Activated naive CD4-positive, alpha-beta T cell treated with anti-CD3 and anti-CD28 coated beads for 36 hours (primary cell): ENCODE measurements around the gene TCOF1. TPM values are rescaled to one million over a fixed set of nuclear protein-coding genes. Genes with fewer than 3 reads are reported as not detected.

Experiments
- CTCF ChIA-PET: fragments of 350-600 bp; sonication (Branson Sonifier 250); formaldehyde crosslinking; loops from one replicate; lab custom pipeline; 2021; ENCODE audit warnings: antibody characterized with exemption; lab: Charles Lee
- DNase-seq: peaks from one replicate; pipeline ENCODE4 v3.0.0-alpha.2; 2020
- H3K27ac Mint-ChIP-seq: one replicate; pipeline ENCODE4 v1.8.0; 2021; ENCODE audit warnings: mild to moderate bottlenecking, mixed read lengths
- H3K27me3 Mint-ChIP-seq: one replicate; pipeline ENCODE4 v1.8.0; 2021; ENCODE audit warnings: low read depth, mixed read lengths
- H3K36me3 Mint-ChIP-seq: one replicate; pipeline ENCODE4 v1.8.0; 2021; ENCODE audit warnings: low read depth, mixed read lengths
- H3K4me1 Mint-ChIP-seq: one replicate; pipeline ENCODE4 v1.8.0; 2021; ENCODE audit warnings: low read depth, mixed read lengths
- H3K4me3 Mint-ChIP-seq: one replicate; pipeline ENCODE4 v1.8.0; 2021; ENCODE audit warnings: mild to moderate bottlenecking, moderate library complexity, mixed read lengths
- H3K9me3 Mint-ChIP-seq: one replicate; pipeline ENCODE4 v1.8.0; 2021; ENCODE audit warnings: mixed read lengths
- intact Hi-C: fragments of 100-400 bp; cut with micrococcal nuclease; formaldehyde crosslinking; loops from one replicate; pipeline ENCODE4 v1.15.1; 2023
- total RNA-seq, 2 experiments: library from RNA; stranded (reverse); gene quantifications; one replicate each; pipeline ENCODE4 v1.2.3, GENCODE V29; 2021

Gene TCOF1
- total RNA-seq: 100 to 1,000 TPM; 114 to 115 TPM

GRCh38 chr5:150357326-150358260 is at the start of gene TCOF1:
TCOF1 (plus strand) TSS chr5:150357697; CDS start chr5:150357747, 50 bp downstream.
- peak; percentile 98 for DNase-seq
- peaks cover 31% of the 10 kb centered on the region for H3K36me3 Mint-ChIP-seq
- CTCF ChIA-PET: no interaction called here
- H3K9me3 Mint-ChIP-seq: no peaks in the 10 kb centered on the region
- H3K27ac Mint-ChIP-seq: peak within 1 kb of the TSS; percentile 82
- intact Hi-C loops: loop anchor here (1.0 to 5.0 kb wide), 8 partner anchors 55 to 855 kb away; partner anchors contain the start of genes CD74, CSNK1A1, HMGXB3 and RBM22
- peaks cover 41% of the 10 kb centered on the region for H3K4me1 Mint-ChIP-seq
- no peaks in the 10 kb centered on the region for H3K27me3 Mint-ChIP-seq
- peak within 1 kb of the TSS; percentile 87 for H3K4me3 Mint-ChIP-seq

- no peaks in the 10 kb centered on the region for H3K4me1 Mint-ChIP-seq
- CTCF ChIA-PET: interaction anchor here (0.7 kb wide), 1 partner anchor 53 kb away, joined by 3 read pairs; no protein-coding TSS in a partner anchor
Measured at GRCh38 chr5:150309101-150309885, 48.2 kb upstream of the TCOF1 start.

GRCh38 chr5:150309886-150310239 is 47.6 kb upstream of the TCOF1 start:
- Mint-ChIP-seq H3K4me1 (no peaks in the 10 kb centered on the region), H3K4me3 (no peak overlapping the region), H3K9me3 (no peaks in the 10 kb centered on the region), H3K27ac (no peak overlapping the region), H3K27me3 (no peaks in the 10 kb centered on the region), H3K36me3 (no peaks in the 10 kb centered on the region)
- intact Hi-C loops: no loop called here
- CTCF ChIA-PET: no interaction called here
- DNase-seq: no peak

More at GRCh38 chr5:150309101-150309885, 48.2 kb upstream of the TCOF1 start:
- no peaks in the 10 kb centered on the region for H3K36me3 Mint-ChIP-seq
- no peak overlapping the region for H3K27ac Mint-ChIP-seq
- no peaks in the 10 kb centered on the region for H3K9me3 Mint-ChIP-seq
- no peak for DNase-seq
- intact Hi-C loops: no loop called here
- no peaks in the 10 kb centered on the region for H3K27me3 Mint-ChIP-seq
- no peak overlapping the region for H3K4me3 Mint-ChIP-seq

GRCh38 chr5:150310246-150310645 is 47.3 kb upstream of the TCOF1 start:
- intact Hi-C loops: no loop called here
- H3K9me3 Mint-ChIP-seq: no peaks in the 10 kb centered on the region
- no peak for DNase-seq
- H3K27ac Mint-ChIP-seq: no peak overlapping the region
- no peaks in the 10 kb centered on the region for H3K36me3 Mint-ChIP-seq
- no peak overlapping the region for H3K4me3 Mint-ChIP-seq
- H3K4me1 Mint-ChIP-seq: no peaks in the 10 kb centered on the region
- no peaks in the 10 kb centered on the region for H3K27me3 Mint-ChIP-seq
- CTCF ChIA-PET: no interaction called here

- no peak for DNase-seq
- no peaks in the 10 kb centered on the region for H3K36me3 Mint-ChIP-seq
- no peaks in the 10 kb centered on the region for H3K9me3 Mint-ChIP-seq
- no peaks in the 10 kb centered on the region for H3K27me3 Mint-ChIP-seq
- CTCF ChIA-PET: interaction anchor here (0.6 kb wide), 1 partner anchor 127 kb away, joined by 3 read pairs; no protein-coding TSS in a partner anchor
- H3K4me3 Mint-ChIP-seq: no peak overlapping the region
- H3K4me1 Mint-ChIP-seq: no peaks in the 10 kb centered on the region
- H3K27ac Mint-ChIP-seq: no peak overlapping the region
- intact Hi-C loops: no loop called here
Measured at GRCh38 chr5:150311015-150311692, 46.3 kb upstream of the TCOF1 start.

- no peaks in the 10 kb centered on the region for H3K36me3 Mint-ChIP-seq
- H3K9me3 Mint-ChIP-seq: no peaks in the 10 kb centered on the region
- H3K4me3 Mint-ChIP-seq: no peak overlapping the region
- no peaks in the 10 kb centered on the region for H3K27me3 Mint-ChIP-seq
- intact Hi-C loops: no loop called here
- no peaks in the 10 kb centered on the region for H3K4me1 Mint-ChIP-seq
- no peak for DNase-seq
- no peak overlapping the region for H3K27ac Mint-ChIP-seq
- CTCF ChIA-PET: interaction anchor here (0.6 kb wide), 1 partner anchor 23 kb away, joined by 3 read pairs; no protein-coding TSS in a partner anchor
Measured at GRCh38 chr5:150312518-150312917, 45.0 kb upstream of the TCOF1 start.

- intact Hi-C loops: no loop called here
- Mint-ChIP-seq H3K36me3 (no peaks in the 10 kb centered on the region), H3K27me3 (no peaks in the 10 kb centered on the region), H3K27ac (no peak overlapping the region), H3K4me3 (no peak overlapping the region), H3K4me1 (no peaks in the 10 kb centered on the region), H3K9me3 (no peaks in the 10 kb centered on the region)
- no peak for DNase-seq
- CTCF ChIA-PET: no interaction called here
Measured at GRCh38 chr5:150313501-150313900, 44.0 kb upstream of the TCOF1 start.

- H3K27ac Mint-ChIP-seq: no peak overlapping the region
- H3K36me3 Mint-ChIP-seq: no peaks in the 10 kb centered on the region
- DNase-seq: no peak
- CTCF ChIA-PET: no interaction called here
- H3K9me3 Mint-ChIP-seq: no peaks in the 10 kb centered on the region
- intact Hi-C loops: no loop called here
- no peaks in the 10 kb centered on the region for H3K4me1 Mint-ChIP-seq
- H3K27me3 Mint-ChIP-seq: no peaks in the 10 kb centered on the region
- no peak overlapping the region for H3K4me3 Mint-ChIP-seq
Measured at GRCh38 chr5:150313921-150314716, 43.4 kb upstream of the TCOF1 start.

GRCh38 chr5:150315245-150315644 is 42.3 kb upstream of the TCOF1 start:
- no peak overlapping the region for H3K4me3 Mint-ChIP-seq
- no peaks in the 10 kb centered on the region for H3K4me1 Mint-ChIP-seq
- CTCF ChIA-PET: no interaction called here
- intact Hi-C loops: no loop called here
- no peak for DNase-seq
- no peaks in the 10 kb centered on the region for H3K9me3 Mint-ChIP-seq
- no peak overlapping the region for H3K27ac Mint-ChIP-seq
- no peaks in the 10 kb centered on the region for H3K36me3 Mint-ChIP-seq
- H3K27me3 Mint-ChIP-seq: no peaks in the 10 kb centered on the region

GRCh38 chr5:150316320-150316719 is 41.2 kb upstream of the TCOF1 start:
- no peaks in the 10 kb centered on the region for H3K27me3 Mint-ChIP-seq
- H3K4me3 Mint-ChIP-seq: no peak overlapping the region
- H3K27ac Mint-ChIP-seq: no peak overlapping the region
- no peaks in the 10 kb centered on the region for H3K36me3 Mint-ChIP-seq
- intact Hi-C loops: no loop called here
- no peaks in the 10 kb centered on the region for H3K4me1 Mint-ChIP-seq
- no peaks in the 10 kb centered on the region for H3K9me3 Mint-ChIP-seq
- CTCF ChIA-PET: no interaction called here
- DNase-seq: no peak

GRCh38 chr5:150317048-150318003 is 40.2 kb upstream of the TCOF1 start:
- intact Hi-C loops: no loop called here
- DNase-seq: peak; percentile 22
- CTCF ChIA-PET: no interaction called here
- Mint-ChIP-seq H3K4me1 (peaks cover 3% of the 10 kb centered on the region), H3K27ac (no peak overlapping the region), H3K9me3 (no peaks in the 10 kb centered on the region), H3K27me3 (no peaks in the 10 kb centered on the region), H3K36me3 (no peaks in the 10 kb centered on the region), H3K4me3 (no peak overlapping the region)
